ENCODE results near the gene PRICKLE3.
A peak's percentile ranks its signal among the peaks of the same experiment; 100 is the strongest.
"Not testable (repeated sequence)": the region's sequence is repeated elsewhere in the genome, so short reads cannot be mapped to it uniquely, and the experiment has no call there.

PRICKLE3 gene

GRCh38 chrX:49178537-49178936, 7.6 kb downstream of the PRICKLE3 start:
- DNase-seq: no peak

GRCh38 chrX:49177873-49178480, 8.2 kb downstream of the PRICKLE3 start:
- no peak for DNase-seq

GRCh38 chrX:49177338-49177833, 8.8 kb downstream of the PRICKLE3 start:
- DNase-seq: peak; percentile 69

- peak; percentile 29 for DNase-seq
These were observed 9.5 kb downstream of the PRICKLE3 start for GRCh38 chrX:49176421-49177326.

- no peak for DNase-seq
These were observed 10.5 kb downstream of the PRICKLE3 start for GRCh38 chrX:49175435-49176274.

GRCh38 chrX:49174723-49175122, 11.4 kb downstream of the PRICKLE3 start:
- no peak for DNase-seq

GRCh38 chrX:49173544-49173943, 12.6 kb downstream of the PRICKLE3 start:
- not testable (repeated sequence) for DNase-seq

- DNase-seq: peak; percentile 72
These were observed 13.8 kb downstream of the PRICKLE3 start for GRCh38 chrX:49172280-49172780.

GRCh38 chrX:49171752-49172279, 14.4 kb downstream of the PRICKLE3 start, which contains the start of gene PLP2:
PLP2 (plus strand) TSS chrX:49171898; CDS start chrX:49172001, 103 bp downstream.
- peak; percentile 62 for DNase-seq

GRCh38 chrX:49167740-49168108, 18.4 kb downstream of the PRICKLE3 start:
- DNase-seq: no peak

GRCh38 chrX:49166914-49167739, 19.0 kb downstream of the PRICKLE3 start:
- no peak for DNase-seq

- no peak for DNase-seq
These were observed 20.0 kb downstream of the PRICKLE3 start for GRCh38 chrX:49165901-49166881.

- DNase-seq: no peak
These were observed 21.4 kb downstream of the PRICKLE3 start for GRCh38 chrX:49164589-49165360.

GRCh38 chrX:49163555-49164419, 22.4 kb downstream of the PRICKLE3 start:
- DNase-seq: peak; percentile 72

GRCh38 chrX:49162620-49163019, 23.6 kb downstream of the PRICKLE3 start, which contains the start of gene MAGIX:
MAGIX (plus strand) TSS chrX:49162758; CDS start chrX:49162890, 132 bp downstream.
- DNase-seq: no peak

- DNase-seq: no peak
These were observed 24.5 kb downstream of the PRICKLE3 start for GRCh38 chrX:49161632-49162031.

- DNase-seq: no peak
These were observed 25.3 kb downstream of the PRICKLE3 start for GRCh38 chrX:49160908-49161307.

- DNase-seq: no peak
These were observed 29.0 kb downstream of the PRICKLE3 start for GRCh38 chrX:49157194-49157593.

All from NCI-H226 (cell line).